ENCODE data around the gene KCNB1. TPM values are rescaled to one million over a fixed set of nuclear protein-coding genes. Genes with fewer than 3 reads are reported as not detected.

The KCNB1 gene
- total RNA-seq = under 1 TPM in 1 of 2 experiments, not detected in 1; 0.05 TPM

DNA sequence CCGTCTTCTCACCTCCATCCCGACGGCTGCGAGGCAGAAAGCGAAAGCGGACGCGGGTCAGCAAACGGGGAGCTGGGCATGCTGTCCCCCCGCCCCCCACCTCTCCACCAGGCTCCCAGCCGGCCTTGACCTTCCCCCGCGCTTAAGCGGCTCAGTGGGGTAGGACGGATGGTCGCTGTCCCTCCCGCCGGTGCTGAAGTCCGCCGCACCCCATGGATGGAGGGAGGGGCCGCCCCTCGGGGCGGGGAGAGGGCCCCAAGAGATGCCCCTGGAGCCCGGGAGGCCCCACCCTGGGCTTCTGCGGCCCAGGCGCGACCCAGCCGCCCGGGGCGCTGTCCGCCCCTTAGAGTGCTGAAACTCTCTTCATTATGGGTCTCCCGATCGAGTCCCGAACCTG, at the start of gene KCNB1:
Gene KCNB1, minus strand, starts transcription at position 48 of the 397 bp plus-strand sequence. CDS start 188 bp downstream, outside the sequence.
- CTCF ChIA-PET = interaction anchor here (1.3 to 3.9 kb wide), 3 partner anchors 148 to 158 kb away, joined by 3 to 31 read pairs (median 6); no protein-coding TSS in a partner anchor
- Mint-ChIP-seq H3K36me3 (no peaks in the 10 kb centered on the region), H3K4me3 (no peak within 1 kb of the TSS), H3K4me1 (peaks cover 6% of the 10 kb centered on the region), H3K27ac (no peak within 1 kb of the TSS), H3K27me3 (peaks cover 58% of the 10 kb centered on the region), H3K9me3 (ENCODE audit: low read depth) (no peaks in the 10 kb centered on the region)
- ATAC-seq = peak; percentile 71
- DNase-seq = peak; percentile 69

DNA sequence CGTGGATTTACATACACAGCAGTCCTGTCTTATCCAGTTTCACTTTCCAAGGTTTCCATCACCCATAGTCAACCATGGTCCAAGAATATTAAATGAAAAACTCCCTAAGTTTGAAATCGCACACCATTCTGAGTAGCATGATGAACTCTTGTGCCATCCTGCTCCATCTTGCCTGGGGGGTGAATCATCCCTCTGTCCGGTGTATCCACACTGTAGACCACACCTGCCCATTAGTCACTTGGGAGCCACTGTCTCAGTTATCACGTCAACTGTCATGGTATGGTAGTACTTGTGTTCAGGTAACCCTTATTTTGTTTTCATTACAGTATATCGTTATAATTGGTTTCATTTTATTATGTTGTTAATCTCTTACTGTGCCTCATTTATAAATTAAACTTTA, 47.0 kb upstream of the KCNB1 start:
- no peak overlapping the region for H3K27ac Mint-ChIP-seq
- ATAC-seq = no peak
- no peak for DNase-seq
- peaks cover 12% of the 10 kb centered on the region for H3K27me3 Mint-ChIP-seq
- H3K4me3 Mint-ChIP-seq = no peak overlapping the region
- H3K36me3 Mint-ChIP-seq = peaks cover 14% of the 10 kb centered on the region
- CTCF ChIA-PET = interaction anchor here (1.0 to 2.0 kb wide), 2 partner anchors 80 to 195 kb away, joined by 3 to 7 read pairs; no protein-coding TSS in a partner anchor
- H3K9me3 Mint-ChIP-seq (ENCODE audit: low read depth) = peaks cover 2% of the 10 kb centered on the region
- H3K4me1 Mint-ChIP-seq = peaks cover 12% of the 10 kb centered on the region

DNA sequence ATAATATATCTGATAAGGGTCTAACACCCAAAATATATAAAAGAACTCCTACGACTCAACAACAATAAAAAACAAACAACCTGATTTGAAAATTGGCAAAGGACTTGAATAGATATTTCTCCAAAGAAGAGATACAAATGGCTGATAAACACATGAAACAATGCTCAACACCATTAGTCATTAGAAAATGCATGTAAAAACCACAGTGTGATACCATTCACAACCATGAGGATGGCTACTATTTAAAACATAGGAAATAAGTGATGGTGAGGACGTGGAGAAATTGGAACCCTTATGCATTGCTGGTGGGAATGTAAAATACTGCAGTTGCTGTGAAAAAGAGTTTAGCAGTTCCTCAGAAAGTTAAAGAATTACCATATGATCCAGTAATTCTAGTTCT, 44.1 kb upstream of the KCNB1 start:
- no peak for ATAC-seq
- CTCF ChIA-PET = interaction anchor here (1.5 kb wide), 1 partner anchor 8 kb away, joined by 7 read pairs; no protein-coding TSS in a partner anchor

DNA sequence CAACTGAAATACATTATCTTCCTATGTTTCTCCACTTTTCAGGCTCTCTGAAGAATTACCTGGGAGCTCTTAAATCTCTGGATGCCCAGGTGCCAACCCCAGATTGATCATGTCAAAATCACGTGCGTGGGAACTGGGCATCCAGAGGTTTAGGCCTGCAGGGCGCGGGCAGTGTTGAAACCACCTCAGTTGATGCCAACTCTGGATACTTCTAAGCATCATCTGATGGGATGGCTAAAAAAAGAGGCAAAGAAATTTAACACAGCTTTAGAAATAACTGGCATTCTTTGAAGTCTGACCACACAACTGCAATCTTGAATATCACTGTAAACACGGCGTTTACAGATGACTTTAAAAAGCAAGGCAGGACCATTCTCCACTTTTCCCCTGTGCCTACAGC, 43.6 kb upstream of the KCNB1 start:
- DNase-seq (no peak), ATAC-seq (no peak)
- CTCF ChIA-PET = interaction anchor here (1.1 to 1.5 kb wide), 2 partner anchors 9 to 15 kb away, joined by 3 to 7 read pairs; no protein-coding TSS in a partner anchor
- H3K9me3 Mint-ChIP-seq (ENCODE audit: low read depth) = peaks cover 2% of the 10 kb centered on the region
- H3K4me3 Mint-ChIP-seq = no peak overlapping the region
- peaks cover 5% of the 10 kb centered on the region for H3K4me1 Mint-ChIP-seq
- no peak overlapping the region for H3K27ac Mint-ChIP-seq
- peaks cover 19% of the 10 kb centered on the region for H3K27me3 Mint-ChIP-seq
- peaks cover 24% of the 10 kb centered on the region for H3K36me3 Mint-ChIP-seq

More for the DNA sequence above, 44.1 kb upstream of the KCNB1 start:
- Mint-ChIP-seq H3K9me3 (ENCODE audit: low read depth) (peaks cover 2% of the 10 kb centered on the region), H3K4me3 (no peak overlapping the region), H3K27ac (no peak overlapping the region), H3K4me1 (peaks cover 5% of the 10 kb centered on the region), H3K36me3 (peaks cover 24% of the 10 kb centered on the region), H3K27me3 (peaks cover 19% of the 10 kb centered on the region)
- no peak for DNase-seq

DNA sequence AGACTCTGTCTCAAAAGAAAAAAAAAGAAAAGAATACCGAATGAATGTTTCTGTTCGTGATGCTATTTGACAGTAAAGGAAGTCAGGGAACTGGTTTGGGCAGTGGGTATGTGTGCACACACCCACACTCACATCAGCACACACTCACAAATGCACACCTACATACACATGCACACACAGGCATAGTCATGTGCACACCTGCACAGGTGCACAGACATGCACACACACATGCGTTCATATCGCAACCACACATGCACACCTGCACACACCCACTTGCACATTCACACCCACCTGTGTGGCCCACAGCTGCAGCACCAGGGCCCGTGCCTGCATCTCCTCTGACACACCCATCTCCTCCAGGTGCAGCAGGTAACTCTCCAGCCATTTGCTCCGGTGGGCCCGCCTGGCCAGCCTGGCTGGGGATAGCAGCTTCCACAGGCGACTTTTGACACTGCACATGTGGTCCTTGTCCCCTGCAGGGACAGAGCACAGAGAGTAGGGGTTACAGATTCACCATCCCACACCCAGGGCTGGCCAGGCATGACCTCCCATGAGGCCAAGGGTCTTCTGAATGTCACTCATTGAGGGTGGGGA, 41.4 kb upstream of the KCNB1 start:
- Mint-ChIP-seq H3K27me3 (peaks cover 16% of the 10 kb centered on the region), H3K36me3 (peaks cover 22% of the 10 kb centered on the region), H3K27ac (no peak overlapping the region), H3K4me3 (no peak overlapping the region), H3K9me3 (ENCODE audit: low read depth) (peaks cover 2% of the 10 kb centered on the region), H3K4me1 (peaks cover 8% of the 10 kb centered on the region)
- CTCF ChIA-PET = no interaction called here
- ATAC-seq = no peak
- no peak for DNase-seq

DNA sequence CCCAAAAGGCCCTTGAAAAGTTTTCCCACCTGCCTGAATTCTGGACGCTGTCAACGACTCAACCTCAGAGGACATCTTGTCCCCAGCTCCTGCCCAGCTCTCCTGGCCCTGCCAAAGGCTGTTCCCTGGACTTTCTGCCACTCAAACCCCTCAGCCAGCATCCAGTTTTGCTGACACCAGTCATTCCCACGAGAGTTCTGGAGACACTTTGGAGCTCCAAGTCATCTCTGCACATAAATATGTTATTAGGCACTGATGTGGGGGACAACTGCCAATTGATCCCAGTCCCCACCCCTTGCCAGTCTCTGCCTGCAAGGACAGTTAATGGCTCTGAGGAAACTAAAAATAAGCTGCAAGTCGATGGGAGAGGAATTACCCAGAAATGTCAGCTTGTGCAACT, 38.9 kb upstream of the KCNB1 start:
- Mint-ChIP-seq H3K4me1 (peaks cover 7% of the 10 kb centered on the region), H3K27me3 (peaks cover 16% of the 10 kb centered on the region), H3K36me3 (peaks cover 21% of the 10 kb centered on the region), H3K27ac (no peak overlapping the region), H3K9me3 (ENCODE audit: low read depth) (peaks cover 2% of the 10 kb centered on the region), H3K4me3 (no peak overlapping the region)
- DNase-seq (no peak), ATAC-seq (no peak)
- CTCF ChIA-PET = interaction anchor here (1.1 to 1.9 kb wide), 3 partner anchors 12 to 37 kb away, joined by 3 to 5 read pairs (median 4); no protein-coding TSS in a partner anchor

DNA sequence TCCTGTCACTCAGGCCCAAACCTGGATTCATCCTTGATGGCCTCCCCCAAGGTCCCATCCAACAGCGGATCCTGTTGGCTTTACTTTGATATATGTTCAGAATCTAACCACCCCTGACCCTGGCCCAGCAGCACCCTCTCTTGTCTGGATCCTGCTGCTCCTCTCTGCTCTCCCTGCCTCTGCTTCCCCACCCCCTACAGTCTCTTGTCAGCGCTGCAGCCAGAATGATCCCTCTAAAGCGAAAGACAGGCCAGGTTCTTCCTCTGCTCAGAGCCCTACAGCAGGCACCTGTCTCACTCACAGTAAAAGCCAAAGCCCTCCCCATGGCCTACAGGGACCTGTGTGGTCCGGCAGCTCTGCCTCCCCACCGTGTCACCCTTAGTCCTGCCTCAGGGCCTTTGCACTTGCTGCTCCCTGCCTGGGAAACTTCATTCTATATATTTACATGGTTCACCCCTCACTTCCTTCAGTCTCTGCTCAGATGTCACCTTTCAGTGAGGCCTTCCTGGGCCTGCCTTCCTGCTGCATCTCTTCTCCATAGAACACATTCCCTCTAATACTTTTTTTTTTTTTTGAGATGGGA, 37.4 kb upstream of the KCNB1 start:
- no peak overlapping the region for H3K4me3 Mint-ChIP-seq
- H3K4me1 Mint-ChIP-seq = peaks cover 7% of the 10 kb centered on the region
- no peaks in the 10 kb centered on the region for H3K9me3 Mint-ChIP-seq (ENCODE audit: low read depth)
- no peak for ATAC-seq
- H3K27ac Mint-ChIP-seq = no peak overlapping the region
- H3K36me3 Mint-ChIP-seq = peaks cover 15% of the 10 kb centered on the region
- CTCF ChIA-PET = no interaction called here
- peaks cover 14% of the 10 kb centered on the region for H3K27me3 Mint-ChIP-seq
- no peak for DNase-seq

DNA sequence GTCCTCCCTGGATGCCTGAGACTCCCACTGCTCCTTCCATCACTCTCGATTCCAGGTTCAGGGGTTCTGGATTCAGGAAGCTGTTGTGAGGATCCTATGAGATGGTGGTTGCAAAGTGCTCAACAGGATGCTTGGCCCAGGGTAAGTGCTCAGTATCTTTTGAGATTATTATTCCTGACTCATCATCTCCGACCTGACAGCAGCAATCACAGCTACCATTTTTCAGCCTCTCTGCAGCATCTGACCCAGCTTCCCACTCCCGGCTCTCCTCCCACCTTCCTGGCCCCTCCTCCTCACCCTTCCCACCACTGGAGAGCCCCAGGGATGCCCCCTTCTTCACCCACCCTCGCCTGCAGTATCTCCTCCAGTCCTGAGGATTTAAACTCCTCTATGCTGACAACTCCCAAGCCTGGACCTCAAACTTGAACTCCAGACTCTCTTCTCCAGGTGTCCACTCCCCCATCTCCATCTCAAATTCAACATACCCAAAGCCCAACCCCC, 36.8 kb upstream of the KCNB1 start:
- H3K27ac Mint-ChIP-seq = no peak overlapping the region
- peaks cover 7% of the 10 kb centered on the region for H3K4me1 Mint-ChIP-seq
- H3K4me3 Mint-ChIP-seq = no peak overlapping the region
- H3K9me3 Mint-ChIP-seq (ENCODE audit: low read depth) = no peaks in the 10 kb centered on the region
- CTCF ChIA-PET = no interaction called here
- peaks cover 11% of the 10 kb centered on the region for H3K36me3 Mint-ChIP-seq
- ATAC-seq (no peak), DNase-seq (no peak)
- peaks cover 14% of the 10 kb centered on the region for H3K27me3 Mint-ChIP-seq

DNA sequence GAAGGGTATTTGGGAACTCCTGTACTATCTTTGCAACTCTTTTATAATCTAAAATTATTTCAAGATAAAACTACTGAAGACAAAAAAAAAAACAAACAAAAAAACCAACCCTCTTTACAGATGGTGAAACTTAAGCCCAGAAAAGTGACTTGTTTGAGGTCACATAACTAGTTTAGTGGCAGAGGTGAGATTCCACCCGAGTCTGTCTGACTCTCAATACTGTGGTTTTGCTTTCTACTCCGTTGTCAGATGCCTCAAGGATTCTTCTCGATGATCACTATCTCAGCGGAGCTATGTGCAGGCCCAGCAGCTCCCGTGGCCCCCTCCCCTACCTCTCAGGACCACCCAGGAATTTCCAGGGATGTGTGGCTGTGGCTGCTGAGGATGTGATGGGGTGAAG, 36.1 kb upstream of the KCNB1 start:
- peak; percentile 39 for ATAC-seq
- Mint-ChIP-seq H3K4me3 (no peak overlapping the region), H3K4me1 (peaks cover 7% of the 10 kb centered on the region), H3K27ac (no peak overlapping the region), H3K9me3 (ENCODE audit: low read depth) (no peaks in the 10 kb centered on the region), H3K36me3 (peaks cover 7% of the 10 kb centered on the region), H3K27me3 (peaks cover 12% of the 10 kb centered on the region)
- CTCF ChIA-PET = interaction anchor here (0.7 kb wide), 1 partner anchor 861 kb away, joined by 6 read pairs; no protein-coding TSS in a partner anchor
- DNase-seq = no peak

DNA sequence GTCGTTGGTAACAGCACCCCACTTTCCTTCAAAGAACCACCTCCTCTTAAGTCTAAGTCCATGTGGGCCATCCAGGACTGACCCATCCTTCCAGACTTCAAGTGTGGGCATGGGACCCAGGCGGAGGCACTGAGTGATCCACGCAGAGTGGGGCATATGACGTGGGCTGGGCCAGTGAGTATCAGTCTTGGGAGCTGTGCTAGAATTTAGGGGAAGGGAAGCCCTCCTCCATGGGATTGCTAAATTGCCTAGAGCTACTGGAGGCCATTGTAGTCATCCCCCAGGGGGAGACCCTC, 35.3 kb upstream of the KCNB1 start:
- Mint-ChIP-seq H3K4me1 (peaks cover 7% of the 10 kb centered on the region), H3K4me3 (no peak overlapping the region), H3K27ac (no peak overlapping the region), H3K9me3 (ENCODE audit: low read depth) (no peaks in the 10 kb centered on the region), H3K27me3 (peaks cover 9% of the 10 kb centered on the region), H3K36me3 (peaks cover 4% of the 10 kb centered on the region)
- CTCF ChIA-PET = no interaction called here
- DNase-seq = no peak
- ATAC-seq = no peak

DNA sequence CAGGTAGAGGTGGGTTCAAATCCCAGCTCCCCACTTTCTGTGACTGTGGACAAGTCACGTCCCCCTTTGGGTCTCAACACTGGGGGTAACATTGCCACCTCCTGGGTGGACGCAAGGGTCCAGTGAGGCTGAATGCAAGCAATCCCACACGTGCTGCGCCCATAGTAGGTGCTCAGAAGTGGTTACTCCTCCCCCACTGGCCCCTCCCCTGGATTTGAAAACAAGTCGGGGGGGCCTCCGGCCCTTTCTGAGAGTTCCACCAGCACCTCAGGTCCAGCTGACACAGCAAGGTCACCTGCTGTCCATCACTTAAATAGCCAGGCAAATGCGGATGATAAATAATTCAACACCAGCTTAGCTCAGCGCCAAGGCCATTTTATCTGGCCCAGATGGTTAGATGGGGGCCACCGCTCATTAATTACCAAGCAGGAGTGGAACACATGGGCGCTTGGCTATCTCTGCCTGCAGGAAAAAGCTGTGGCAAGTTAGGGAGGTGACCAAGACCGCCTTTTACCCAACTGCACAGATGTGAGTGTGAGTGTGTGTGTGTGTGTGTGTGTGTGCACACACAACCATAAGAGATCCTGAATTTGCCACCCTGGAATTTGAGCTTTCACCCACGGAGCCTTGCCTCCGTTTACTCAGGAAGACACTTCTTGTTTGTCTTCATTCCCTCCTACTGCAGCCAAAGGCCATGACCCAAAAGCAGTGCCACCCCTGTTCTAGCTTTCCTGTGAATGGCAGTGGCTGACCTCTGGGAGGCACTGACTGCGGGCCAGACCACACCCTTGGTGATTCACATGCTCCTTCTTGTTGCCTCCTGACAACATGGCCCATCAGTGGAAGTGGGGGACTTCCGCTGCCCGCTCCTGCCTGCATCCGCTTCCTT, 34.7 kb upstream of the KCNB1 start:
- no peak for ATAC-seq
- no peak for DNase-seq
- peaks cover 2% of the 10 kb centered on the region for H3K36me3 Mint-ChIP-seq
- H3K27me3 Mint-ChIP-seq = peaks cover 7% of the 10 kb centered on the region
- H3K4me1 Mint-ChIP-seq = peaks cover 7% of the 10 kb centered on the region
- no peak overlapping the region for H3K27ac Mint-ChIP-seq
- no peak overlapping the region for H3K4me3 Mint-ChIP-seq
- no peaks in the 10 kb centered on the region for H3K9me3 Mint-ChIP-seq (ENCODE audit: low read depth)
- CTCF ChIA-PET = interaction anchor here (1.8 kb wide), 1 partner anchor 183 kb away, joined by 4 read pairs; no protein-coding TSS in a partner anchor

DNA sequence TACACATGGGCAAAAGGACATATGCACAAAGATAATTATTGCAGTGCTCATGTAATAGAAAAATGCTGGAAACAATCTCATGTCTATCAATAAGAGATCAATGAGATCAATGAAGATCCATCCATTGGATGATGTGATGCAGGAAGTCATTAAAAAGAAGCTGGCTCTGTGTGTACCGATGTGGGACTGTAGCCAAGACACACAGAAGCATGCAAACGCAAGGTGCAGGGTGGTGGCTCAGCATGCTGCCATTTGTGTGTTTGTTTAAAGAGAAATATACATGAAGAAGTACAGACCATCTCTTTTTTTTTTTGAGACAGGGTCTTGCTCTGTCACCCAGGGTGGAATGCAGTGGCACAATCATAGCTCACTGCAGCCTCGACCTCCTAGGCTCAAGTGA, 33.1 kb upstream of the KCNB1 start:
- Mint-ChIP-seq H3K9me3 (ENCODE audit: low read depth) (no peaks in the 10 kb centered on the region), H3K4me3 (no peak overlapping the region), H3K27me3 (peaks cover 12% of the 10 kb centered on the region), H3K4me1 (peaks cover 7% of the 10 kb centered on the region), H3K36me3 (peaks cover 2% of the 10 kb centered on the region), H3K27ac (no peak overlapping the region)
- no peak for ATAC-seq
- CTCF ChIA-PET = interaction anchor here (1.8 kb wide), 1 partner anchor 181 kb away, joined by 4 read pairs; no protein-coding TSS in a partner anchor
- no peak for DNase-seq

DNA sequence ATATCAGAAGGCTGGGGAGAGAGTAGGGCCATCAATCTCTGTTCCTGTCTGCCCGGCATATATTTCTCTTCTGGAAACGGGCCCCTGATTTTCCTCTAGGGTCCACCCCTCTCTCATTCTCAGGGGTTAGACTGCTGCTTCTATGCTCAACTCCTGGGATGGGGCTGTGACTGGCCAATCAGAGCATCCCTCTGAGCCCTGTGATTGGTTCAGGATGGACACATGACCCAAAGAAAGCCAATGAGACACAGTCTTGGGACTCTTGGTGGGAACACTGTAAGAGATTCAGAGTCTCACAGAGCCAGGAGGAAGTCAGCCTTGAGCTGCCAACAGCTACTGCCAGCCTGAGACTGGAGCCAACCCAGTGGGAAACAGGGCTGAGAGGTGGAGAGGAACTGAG, 31.0 kb upstream of the KCNB1 start:
- CTCF ChIA-PET = interaction anchor here (1.7 to 2.2 kb wide), 2 partner anchors 20 to 95 kb away, joined by 5 to 8 read pairs; no protein-coding TSS in a partner anchor
- Mint-ChIP-seq H3K9me3 (ENCODE audit: low read depth) (no peaks in the 10 kb centered on the region), H3K27ac (no peak overlapping the region), H3K36me3 (peaks cover 2% of the 10 kb centered on the region), H3K4me1 (peaks cover 4% of the 10 kb centered on the region), H3K27me3 (peaks cover 26% of the 10 kb centered on the region), H3K4me3 (no peak overlapping the region)
- no peak for DNase-seq
- ATAC-seq = no peak

Measured in activated CD8-positive, alpha-beta memory T cell treated with anti-CD3 and anti-CD28 coated beads, Interleukin-2, amount 10 ng/mL, durations not matched to agents 7 days and 5 days (primary cell).